HEK293 (cell line): ENCODE results near the gene METTL23.

Experiments used
- IKZF3 ChIP-seq: fragments of 450-650 bp; IDR thresholded peaks from 2 replicates; pipeline ENCODE4 v1.5.0; 2018; ENCODE audit warnings: missing biosample characterization, mild to moderate bottlenecking, missing genetic modification characterization, moderate library complexity
- TF ChIP-seq, protein P1 (sequence below): fragments of 450-650 bp; formaldehyde crosslinking; IDR thresholded peaks from 2 replicates; pipeline ENCODE4 v1.5.1; 2016; ENCODE audit warnings: missing biosample characterization, missing genetic modification characterization

DNA sequence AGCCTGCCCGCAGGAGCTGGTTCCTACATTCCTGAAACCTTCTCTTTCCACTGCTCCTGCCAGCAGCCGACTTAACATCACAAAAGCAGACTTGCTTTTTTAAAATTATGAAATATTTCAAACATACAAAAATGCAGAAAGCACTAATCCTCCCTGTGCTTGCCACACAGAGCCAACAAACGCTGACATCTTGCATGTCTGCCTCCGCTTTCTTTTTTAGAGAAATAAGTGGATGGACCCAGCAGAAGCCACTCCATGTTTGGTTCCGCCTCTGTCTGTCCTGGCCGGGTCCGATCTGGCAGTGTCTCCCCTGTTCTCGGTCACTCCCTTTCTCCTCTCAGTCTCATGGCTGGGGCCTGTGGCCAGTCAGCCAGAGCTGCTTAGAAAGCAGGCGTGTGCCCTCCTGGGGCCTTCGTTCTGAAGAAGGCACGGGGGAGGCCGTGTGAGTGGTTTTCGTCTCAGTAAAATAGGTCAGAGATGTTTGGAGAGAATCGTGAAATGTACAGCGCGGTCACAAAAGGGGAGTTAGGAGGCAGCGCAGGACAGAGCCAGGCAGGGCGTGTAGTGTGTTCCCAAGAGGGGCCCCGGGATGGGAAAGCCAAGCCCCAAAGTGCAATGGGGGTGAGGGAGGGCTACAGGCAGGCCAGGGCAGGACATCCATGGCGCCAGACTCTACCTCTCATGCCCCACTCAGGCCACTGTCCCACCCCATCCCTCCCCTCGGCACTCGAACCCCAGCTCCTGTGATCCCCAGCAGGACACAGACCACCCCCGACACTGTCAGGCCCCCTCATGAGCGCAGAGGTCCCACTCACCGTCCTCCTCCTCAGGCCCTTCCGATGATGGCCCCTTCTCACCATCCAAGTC lies 39.1 kb upstream of the METTL23 start:
- TF ChIP-seq IKZF3 (tag by site-specific recombination): no peak
- TF ChIP-seq, protein P1, sequence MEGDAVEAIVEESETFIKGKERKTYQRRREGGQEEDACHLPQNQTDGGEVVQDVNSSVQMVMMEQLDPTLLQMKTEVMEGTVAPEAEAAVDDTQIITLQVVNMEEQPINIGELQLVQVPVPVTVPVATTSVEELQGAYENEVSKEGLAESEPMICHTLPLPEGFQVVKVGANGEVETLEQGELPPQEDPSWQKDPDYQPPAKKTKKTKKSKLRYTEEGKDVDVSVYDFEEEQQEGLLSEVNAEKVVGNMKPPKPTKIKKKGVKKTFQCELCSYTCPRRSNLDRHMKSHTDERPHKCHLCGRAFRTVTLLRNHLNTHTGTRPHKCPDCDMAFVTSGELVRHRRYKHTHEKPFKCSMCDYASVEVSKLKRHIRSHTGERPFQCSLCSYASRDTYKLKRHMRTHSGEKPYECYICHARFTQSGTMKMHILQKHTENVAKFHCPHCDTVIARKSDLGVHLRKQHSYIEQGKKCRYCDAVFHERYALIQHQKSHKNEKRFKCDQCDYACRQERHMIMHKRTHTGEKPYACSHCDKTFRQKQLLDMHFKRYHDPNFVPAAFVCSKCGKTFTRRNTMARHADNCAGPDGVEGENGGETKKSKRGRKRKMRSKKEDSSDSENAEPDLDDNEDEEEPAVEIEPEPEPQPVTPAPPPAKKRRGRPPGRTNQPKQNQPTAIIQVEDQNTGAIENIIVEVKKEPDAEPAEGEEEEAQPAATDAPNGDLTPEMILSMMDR (tag by site-specific recombination): no peak
